ENCODE results near the gene SVOPL.

GRCh38 chr7:138632384-138632783 lies 68.8 kb downstream of the SVOPL start:
- TF ChIP-seq CTCF (IDR thresholded peaks at IDR 0.05) (no peak), EZH2phosphoT487 (IDR thresholded peaks at IDR 0.05) (no peak), EZH2 (IDR thresholded peaks at IDR 0.05) (no peak)

Measured in neural progenitor cell (in vitro differentiated cells).